ENCODE data around the gene FYTTD1. TPM values are rescaled to one million over a fixed set of nuclear protein-coding genes. Genes with fewer than 3 reads are reported as not detected.

FYTTD1 gene
- total RNA-seq, 1 donor from 2014 or later, result 67.2 TPM

GRCh38 chr3:197833930-197834715, 84.4 kb downstream of the FYTTD1 start:
- DNase-seq (ENCODE audit: extremely low spot score, unreplicated experiment), result no peak
- H3K9me3 Mint-ChIP-seq (ENCODE audit: unreplicated experiment), result no peaks in the 10 kb centered on the region
- no peak for TF ChIP-seq CTCF (IDR thresholded peaks at IDR 0.05)
- H3K27ac Mint-ChIP-seq (ENCODE audit: unreplicated experiment), result no peak overlapping the region
- H3K4me1 Mint-ChIP-seq (ENCODE audit: unreplicated experiment), result no peaks in the 10 kb centered on the region
- H3K4me3 Mint-ChIP-seq (ENCODE audit: unreplicated experiment), result no peak overlapping the region
- no peaks in the 10 kb centered on the region for H3K27me3 Mint-ChIP-seq (ENCODE audit: unreplicated experiment)
- peaks cover 53% of the 10 kb centered on the region for H3K36me3 Mint-ChIP-seq (ENCODE audit: unreplicated experiment)

GRCh38 chr3:197835509-197835908, 85.8 kb downstream of the FYTTD1 start:
- TF ChIP-seq CTCF (IDR thresholded peaks at IDR 0.05), result no peak
- H3K36me3 Mint-ChIP-seq (ENCODE audit: unreplicated experiment), result peaks cover 52% of the 10 kb centered on the region
- no peak overlapping the region for H3K27ac Mint-ChIP-seq (ENCODE audit: unreplicated experiment)
- DNase-seq (ENCODE audit: extremely low spot score, unreplicated experiment), result no peak
- H3K4me1 Mint-ChIP-seq (ENCODE audit: unreplicated experiment), result no peaks in the 10 kb centered on the region
- no peaks in the 10 kb centered on the region for H3K9me3 Mint-ChIP-seq (ENCODE audit: unreplicated experiment)
- no peak overlapping the region for H3K4me3 Mint-ChIP-seq (ENCODE audit: unreplicated experiment)
- no peaks in the 10 kb centered on the region for H3K27me3 Mint-ChIP-seq (ENCODE audit: unreplicated experiment)

- no peak for DNase-seq (ENCODE audit: extremely low spot score, unreplicated experiment)
- H3K4me3 Mint-ChIP-seq (ENCODE audit: unreplicated experiment), result no peak overlapping the region
- H3K27me3 Mint-ChIP-seq (ENCODE audit: unreplicated experiment), result no peaks in the 10 kb centered on the region
- no peaks in the 10 kb centered on the region for H3K9me3 Mint-ChIP-seq (ENCODE audit: unreplicated experiment)
- H3K27ac Mint-ChIP-seq (ENCODE audit: unreplicated experiment), result no peak overlapping the region
- peaks cover 53% of the 10 kb centered on the region for H3K36me3 Mint-ChIP-seq (ENCODE audit: unreplicated experiment)
- TF ChIP-seq CTCF (IDR thresholded peaks at IDR 0.05), result no peak
- H3K4me1 Mint-ChIP-seq (ENCODE audit: unreplicated experiment), result no peaks in the 10 kb centered on the region
Measured at GRCh38 chr3:197836244-197836643, 86.6 kb downstream of the FYTTD1 start.

Other genes with a start within 250 kb of the FYTTD1 start
- 9.8 and 12.1 TPM in 2 replicates for gene BDH1, start 193.9 kb upstream of the FYTTD1 start, total RNA-seq
- gene RUBCN, start 13.0 kb upstream of the FYTTD1 start, total RNA-seq, result 30.3 and 30.7 TPM in 2 replicates
- 70.2 and 73.1 TPM in 2 replicates for gene LRCH3, start 41.4 kb downstream of the FYTTD1 start, total RNA-seq
- 843 and 861 TPM in 2 replicates for gene RPL35A, start 200.3 kb downstream of the FYTTD1 start, total RNA-seq
- gene LMLN, start 210.3 kb downstream of the FYTTD1 start, total RNA-seq, result 5.7 and 7.7 TPM in 2 replicates